Astrocyte (in vitro differentiated cells and primary cell): ENCODE data around the gene GLP1R.

Source experiments
- EZH2 ChIP-seq: IDR thresholded peaks from 2 replicates; pipeline ENCODE4 v1.6.1; 2012; ENCODE audit warnings: mild to moderate bottlenecking, low read length, inconsistent platforms; ENCODE audit not compliant: insufficient read depth
- TF ChIP-seq, protein P1 (sequence below): IDR thresholded peaks from 2 replicates; pipeline ENCODE4 v1.5.1; 2011; ENCODE audit warnings: low read depth, mild to moderate bottlenecking, inconsistent platforms, low read length, moderate library complexity; ENCODE audit not compliant: insufficient read depth

DNA sequence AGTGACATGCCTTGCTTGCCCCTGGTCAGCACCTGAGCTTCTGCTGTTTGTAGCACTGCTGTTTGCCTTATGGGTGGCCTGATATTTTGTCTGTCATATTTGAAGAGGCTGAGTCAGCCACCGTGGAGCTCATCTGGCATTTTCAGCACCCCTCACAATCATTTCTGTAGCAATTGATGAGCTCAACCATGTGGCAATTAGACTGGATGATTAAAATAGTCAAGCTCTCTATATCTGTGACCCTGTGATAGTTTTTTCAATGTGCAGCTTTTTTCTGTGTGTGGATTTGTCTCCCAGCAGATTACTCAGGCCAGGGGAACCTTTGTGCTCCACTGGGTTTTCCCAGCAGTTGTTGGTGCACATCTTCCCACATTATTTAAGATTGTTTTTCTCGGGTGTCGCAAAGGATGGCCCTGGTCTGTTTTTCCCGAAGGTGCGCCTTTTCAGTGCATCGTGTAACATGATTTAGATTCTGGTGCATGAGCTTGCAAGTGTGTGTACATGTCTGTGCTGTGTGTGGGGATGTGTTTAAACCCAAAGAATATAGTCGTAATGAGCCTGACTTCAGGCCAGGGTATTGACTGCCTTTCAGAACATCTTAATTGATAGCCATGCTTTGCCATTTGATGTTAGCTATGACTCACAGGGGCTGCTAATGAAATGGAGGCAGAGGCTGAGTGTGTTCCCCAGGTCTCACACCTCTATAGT is 31.6 kb upstream of the GLP1R start:
- TF ChIP-seq, protein P1, sequence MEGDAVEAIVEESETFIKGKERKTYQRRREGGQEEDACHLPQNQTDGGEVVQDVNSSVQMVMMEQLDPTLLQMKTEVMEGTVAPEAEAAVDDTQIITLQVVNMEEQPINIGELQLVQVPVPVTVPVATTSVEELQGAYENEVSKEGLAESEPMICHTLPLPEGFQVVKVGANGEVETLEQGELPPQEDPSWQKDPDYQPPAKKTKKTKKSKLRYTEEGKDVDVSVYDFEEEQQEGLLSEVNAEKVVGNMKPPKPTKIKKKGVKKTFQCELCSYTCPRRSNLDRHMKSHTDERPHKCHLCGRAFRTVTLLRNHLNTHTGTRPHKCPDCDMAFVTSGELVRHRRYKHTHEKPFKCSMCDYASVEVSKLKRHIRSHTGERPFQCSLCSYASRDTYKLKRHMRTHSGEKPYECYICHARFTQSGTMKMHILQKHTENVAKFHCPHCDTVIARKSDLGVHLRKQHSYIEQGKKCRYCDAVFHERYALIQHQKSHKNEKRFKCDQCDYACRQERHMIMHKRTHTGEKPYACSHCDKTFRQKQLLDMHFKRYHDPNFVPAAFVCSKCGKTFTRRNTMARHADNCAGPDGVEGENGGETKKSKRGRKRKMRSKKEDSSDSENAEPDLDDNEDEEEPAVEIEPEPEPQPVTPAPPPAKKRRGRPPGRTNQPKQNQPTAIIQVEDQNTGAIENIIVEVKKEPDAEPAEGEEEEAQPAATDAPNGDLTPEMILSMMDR, result no peak
- no peak for TF ChIP-seq EZH2
